Activated T-helper 9 cell treated with anti-CD3 and anti-CD28 coated beads, Interleukin-2, amount 50 U/mL, for 16 hours (primary cell): ENCODE data around the gene GRHL1.

Experiments
- DNase-seq: peaks from one replicate; pipeline ENCODE4 v3.0.0-alpha.2; 2020; ENCODE audit warnings: low read depth

GRHL1 gene

GRCh38 chr2:9972621-9973479 lies 21.4 kb downstream of the GRHL1 start:
- DNase-seq: no peak

GRCh38 chr2:9973690-9974089 lies 22.2 kb downstream of the GRHL1 start:
- DNase-seq: no peak

GRCh38 chr2:9974343-9974742 lies 22.9 kb downstream of the GRHL1 start:
- DNase-seq: no peak

DNA sequence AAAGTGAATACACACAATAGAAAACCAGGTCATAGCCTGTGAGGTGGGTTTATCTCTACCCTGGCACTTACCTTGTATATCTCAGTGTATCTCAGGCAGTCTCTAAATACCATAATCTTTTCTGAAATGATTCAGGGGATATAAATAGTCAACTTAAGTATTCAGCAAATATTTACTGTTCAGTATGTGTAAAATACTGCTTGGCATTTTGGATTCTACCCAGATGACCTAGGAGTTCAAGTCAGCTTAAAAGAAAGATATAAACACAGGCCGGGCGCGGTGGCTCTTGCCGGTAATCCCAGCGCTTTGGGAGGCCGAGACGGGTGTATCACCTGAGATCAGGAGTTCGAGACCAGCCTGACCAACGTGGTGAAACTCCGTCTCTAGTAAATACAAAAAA lies 23.8 kb downstream of the GRHL1 start:
- no peak for DNase-seq

DNA sequence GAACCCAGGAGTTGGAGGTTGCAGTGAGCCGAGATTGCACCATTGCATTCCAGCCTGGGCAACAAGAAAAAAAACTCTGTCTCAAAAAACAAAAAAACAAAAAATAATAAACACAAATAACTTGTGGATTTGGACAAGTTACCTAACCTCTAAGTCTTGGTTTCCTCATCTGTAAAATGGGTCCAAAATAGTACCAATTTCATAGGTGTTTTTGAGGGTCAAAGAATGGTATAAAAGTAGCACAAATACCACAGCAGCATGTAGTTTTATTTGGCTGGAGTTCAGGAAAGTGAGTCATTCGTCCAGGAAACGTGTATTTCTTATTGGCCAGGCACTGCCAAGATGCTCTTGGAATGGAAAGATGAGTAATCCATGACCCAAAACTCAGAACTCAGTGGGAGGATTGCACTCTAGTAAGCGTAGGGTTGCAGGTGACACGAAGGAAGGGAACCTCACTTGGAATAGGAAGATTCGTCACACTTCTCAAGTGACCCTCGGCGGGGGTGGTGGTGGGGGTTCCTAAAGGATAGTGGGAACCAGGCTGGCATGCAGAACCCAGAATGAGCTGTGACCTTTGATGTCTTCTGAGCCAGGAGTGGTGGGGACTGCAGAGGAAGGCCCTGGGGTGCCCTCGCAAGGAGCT lies 24.4 kb downstream of the GRHL1 start:
- DNase-seq: peak; percentile 2

DNA sequence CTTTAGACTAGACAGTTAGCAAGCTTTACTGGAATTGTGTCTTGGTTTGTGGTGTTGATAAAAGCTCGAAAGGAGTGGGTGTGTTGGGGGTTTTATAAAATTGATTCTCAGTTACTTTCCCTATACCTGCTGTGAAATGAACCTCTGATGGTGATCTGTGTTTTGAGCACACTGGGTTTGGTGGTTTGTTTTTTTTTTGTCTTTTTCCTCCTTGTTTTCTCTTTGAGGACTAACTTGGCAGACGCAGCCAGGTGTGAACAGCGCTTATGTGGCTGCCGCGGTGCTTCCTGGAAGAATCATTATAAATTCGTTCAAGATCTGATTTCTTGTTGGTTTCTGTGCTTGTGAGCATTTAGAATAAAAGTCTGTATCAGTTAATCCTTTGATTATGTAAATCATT lies 28.5 kb downstream of the GRHL1 start:
- DNase-seq: no peak

GRCh38 chr2:9980520-9980919 lies 29.0 kb downstream of the GRHL1 start:
- no peak for DNase-seq

- DNase-seq: no peak
Observed at GRCh38 chr2:9981655-9982054, 30.2 kb downstream of the GRHL1 start.

DNA sequence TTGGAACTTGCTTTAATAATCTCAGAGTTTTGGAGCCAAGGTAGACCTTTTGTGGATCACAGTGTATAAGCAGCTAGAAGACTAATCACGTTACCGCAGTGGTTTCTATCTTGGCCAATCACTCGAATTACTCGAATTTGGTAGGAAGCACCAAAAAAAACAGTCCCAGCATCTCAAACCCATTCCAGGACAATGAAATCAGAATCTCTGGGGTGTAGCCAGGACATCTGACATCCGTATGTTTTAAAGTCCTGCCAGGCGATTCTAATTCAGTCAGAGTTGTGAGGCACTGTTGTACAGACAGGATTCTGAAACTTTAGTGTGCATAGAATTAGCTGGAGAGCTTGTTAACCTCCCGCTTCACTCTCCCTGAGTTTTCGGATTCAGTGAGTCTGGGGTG lies 30.8 kb downstream of the GRHL1 start:
- no peak for DNase-seq

GRCh38 chr2:9982891-9983290 lies 31.4 kb downstream of the GRHL1 start:
- no peak for DNase-seq

GRCh38 chr2:9983401-9984216 lies 32.1 kb downstream of the GRHL1 start:
- DNase-seq: no peak

- no peak for DNase-seq
Observed at GRCh38 chr2:9984217-9984739, 32.8 kb downstream of the GRHL1 start.

GRCh38 chr2:9984871-9985480 lies 33.5 kb downstream of the GRHL1 start:
- no peak for DNase-seq

DNA sequence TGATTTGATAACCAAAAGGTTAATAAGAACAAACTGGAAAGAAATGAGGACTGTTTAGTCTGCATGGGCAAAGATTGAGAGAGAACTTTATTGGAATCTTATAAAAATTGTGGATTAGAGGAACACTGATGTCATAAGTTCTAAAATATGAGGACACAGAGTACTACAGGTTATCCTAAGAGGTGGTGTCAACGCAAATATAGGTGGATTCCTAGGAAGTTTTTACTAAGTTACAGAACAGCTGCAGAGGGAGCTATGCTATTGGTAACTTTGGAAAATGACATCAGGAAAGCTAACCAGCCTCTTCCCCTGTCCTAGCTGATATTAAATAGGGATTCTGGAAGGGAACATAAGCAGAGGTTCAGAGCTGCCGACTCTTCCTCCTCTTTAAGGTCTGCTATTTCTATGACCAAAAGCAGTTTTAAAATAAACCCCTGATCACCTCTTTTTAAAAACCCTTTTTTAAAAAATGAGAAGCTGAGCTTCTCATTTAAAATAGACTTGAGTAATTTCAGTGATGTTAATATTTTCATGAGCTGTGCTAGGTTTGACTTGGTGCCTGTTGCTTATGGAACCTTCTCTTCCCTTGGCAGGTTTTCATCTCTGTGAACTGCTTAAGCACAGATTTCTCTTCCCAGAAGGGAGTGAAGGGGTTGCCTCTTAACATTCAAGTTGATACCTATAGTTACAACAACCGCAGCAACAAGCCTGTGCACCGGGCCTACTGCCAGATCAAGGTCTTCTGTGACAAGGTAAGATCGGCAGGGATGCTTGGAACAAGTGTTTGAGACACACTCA lies 34.2 kb downstream of the GRHL1 start:
- no peak for DNase-seq

DNA sequence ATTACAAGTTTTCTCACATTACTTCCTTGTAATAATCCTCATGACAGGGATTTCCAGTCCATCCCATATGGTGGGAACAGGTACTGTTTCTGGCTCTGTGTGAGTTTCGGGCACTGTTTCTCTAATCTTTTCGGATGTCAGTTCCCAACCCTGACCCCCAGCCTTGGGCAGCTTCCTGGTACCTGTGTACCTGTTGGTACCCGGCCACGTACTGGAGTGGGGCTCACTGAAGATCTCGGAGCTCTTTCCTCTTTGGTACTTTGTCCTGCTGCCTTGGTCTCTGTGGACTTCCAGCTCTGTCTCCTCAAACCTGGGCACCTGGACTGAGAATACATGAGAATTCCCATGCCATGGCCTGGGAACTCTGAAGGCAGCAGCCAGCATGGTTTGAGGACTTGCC lies 36.8 kb downstream of the GRHL1 start:
- DNase-seq: no peak

- DNase-seq: no peak
Observed at GRCh38 chr2:9990736-9991135, 39.2 kb downstream of the GRHL1 start.

- no peak for DNase-seq
Observed at GRCh38 chr2:9991221-9991620, 39.7 kb downstream of the GRHL1 start.

GRCh38 chr2:9991829-9992273 lies 40.4 kb downstream of the GRHL1 start:
- DNase-seq: no peak

GRCh38 chr2:9992427-9993187 lies 41.1 kb downstream of the GRHL1 start:
- DNase-seq: no peak

GRCh38 chr2:9993488-9994165 lies 42.1 kb downstream of the GRHL1 start:
- no peak for DNase-seq
